ENCODE results near the gene ZBTB39.
"Not testable (repeated sequence)": the region's sequence is repeated elsewhere in the genome, so short reads cannot be mapped to it uniquely, and the experiment has no call there.

Gene ZBTB39, protein sequence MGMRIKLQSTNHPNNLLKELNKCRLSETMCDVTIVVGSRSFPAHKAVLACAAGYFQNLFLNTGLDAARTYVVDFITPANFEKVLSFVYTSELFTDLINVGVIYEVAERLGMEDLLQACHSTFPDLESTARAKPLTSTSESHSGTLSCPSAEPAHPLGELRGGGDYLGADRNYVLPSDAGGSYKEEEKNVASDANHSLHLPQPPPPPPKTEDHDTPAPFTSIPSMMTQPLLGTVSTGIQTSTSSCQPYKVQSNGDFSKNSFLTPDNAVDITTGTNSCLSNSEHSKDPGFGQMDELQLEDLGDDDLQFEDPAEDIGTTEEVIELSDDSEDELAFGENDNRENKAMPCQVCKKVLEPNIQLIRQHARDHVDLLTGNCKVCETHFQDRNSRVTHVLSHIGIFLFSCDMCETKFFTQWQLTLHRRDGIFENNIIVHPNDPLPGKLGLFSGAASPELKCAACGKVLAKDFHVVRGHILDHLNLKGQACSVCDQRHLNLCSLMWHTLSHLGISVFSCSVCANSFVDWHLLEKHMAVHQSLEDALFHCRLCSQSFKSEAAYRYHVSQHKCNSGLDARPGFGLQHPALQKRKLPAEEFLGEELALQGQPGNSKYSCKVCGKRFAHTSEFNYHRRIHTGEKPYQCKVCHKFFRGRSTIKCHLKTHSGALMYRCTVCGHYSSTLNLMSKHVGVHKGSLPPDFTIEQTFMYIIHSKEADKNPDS

DNA sequence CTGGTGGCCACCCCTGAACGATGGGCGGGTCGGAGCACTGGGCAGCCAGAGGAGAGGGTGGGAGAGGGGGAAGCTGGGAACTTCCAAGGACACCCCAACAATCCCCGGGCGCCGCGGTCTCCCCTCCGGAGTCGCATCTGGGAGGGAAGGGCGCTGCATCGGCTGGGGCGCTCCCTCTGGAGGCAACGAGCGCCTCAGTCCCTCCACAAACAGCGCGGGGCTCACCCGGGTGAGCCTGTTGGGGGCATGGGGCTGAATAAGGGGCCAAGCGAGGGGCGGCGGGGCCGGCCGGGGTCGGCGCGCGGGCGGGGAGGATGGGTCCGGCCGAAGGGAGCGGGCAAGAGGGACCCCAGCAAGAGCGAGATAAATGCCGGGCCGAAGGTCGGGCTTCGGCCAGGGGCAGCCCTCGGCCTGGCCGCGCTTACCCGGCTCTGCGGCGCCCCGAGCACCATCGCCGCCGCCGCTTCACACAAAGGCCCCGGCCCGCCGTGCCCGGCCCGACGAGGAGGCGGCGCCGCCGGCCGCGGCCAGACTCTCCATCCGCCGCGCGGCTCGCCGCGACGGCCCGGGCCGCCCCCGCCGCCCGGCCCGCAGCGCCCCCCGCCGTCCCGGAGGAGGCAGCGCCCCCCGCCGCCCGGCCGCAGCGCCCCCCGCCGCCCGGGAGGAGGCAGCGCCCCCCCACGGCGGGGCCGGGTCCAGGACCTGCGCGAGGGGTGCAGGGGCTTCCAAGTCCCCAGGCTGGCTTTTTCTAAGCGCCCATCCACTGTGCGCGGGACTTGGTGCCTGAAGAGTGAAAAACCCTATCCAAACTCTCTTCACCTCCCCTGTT lies at the start of gene ZBTB39:
Gene ZBTB39, minus strand, starts transcription at position 567 of the 829 bp plus-strand sequence. CDS start 1,629 bp downstream, outside the sequence.
- DNase-seq: peak; percentile 70

DNA sequence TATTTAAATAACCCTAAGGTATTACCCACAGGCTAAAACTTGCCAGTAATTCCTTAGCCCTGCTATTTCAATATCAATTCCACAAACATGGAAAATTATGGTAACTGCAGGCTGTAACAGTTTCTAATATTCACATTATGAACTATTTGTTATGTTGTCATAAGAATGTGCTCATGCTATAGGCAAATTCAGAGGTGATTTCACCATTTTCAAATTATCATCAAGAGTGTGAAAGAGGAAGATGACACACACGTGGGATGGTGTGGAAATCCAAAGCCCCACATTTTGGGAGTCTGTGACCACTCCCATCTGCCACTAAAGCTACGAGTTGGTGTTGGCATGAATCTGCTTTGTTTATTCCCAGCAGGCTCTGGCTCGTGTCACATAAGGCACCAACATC lies 49.5 kb upstream of the ZBTB39 start:
- DNase-seq: no peak

DNA sequence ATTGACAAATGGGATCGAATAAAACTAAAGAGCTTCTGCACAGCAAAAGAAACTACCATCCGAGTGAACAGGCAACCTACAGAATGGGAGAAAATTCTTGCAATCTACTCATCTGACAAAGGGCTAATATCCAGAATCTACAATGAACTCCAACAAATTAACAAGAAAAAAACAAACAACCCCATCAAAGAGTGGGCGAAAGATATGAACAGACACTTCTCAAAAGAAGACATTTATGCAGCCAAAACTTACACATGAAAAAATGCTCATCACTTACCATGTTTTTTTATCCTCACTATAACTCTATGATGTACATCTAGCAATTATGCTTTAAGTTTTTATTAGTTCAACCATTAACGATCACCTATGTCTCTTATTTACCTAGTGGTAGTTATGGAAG lies 47.6 kb upstream of the ZBTB39 start:
- not testable (repeated sequence) for DNase-seq

DNA sequence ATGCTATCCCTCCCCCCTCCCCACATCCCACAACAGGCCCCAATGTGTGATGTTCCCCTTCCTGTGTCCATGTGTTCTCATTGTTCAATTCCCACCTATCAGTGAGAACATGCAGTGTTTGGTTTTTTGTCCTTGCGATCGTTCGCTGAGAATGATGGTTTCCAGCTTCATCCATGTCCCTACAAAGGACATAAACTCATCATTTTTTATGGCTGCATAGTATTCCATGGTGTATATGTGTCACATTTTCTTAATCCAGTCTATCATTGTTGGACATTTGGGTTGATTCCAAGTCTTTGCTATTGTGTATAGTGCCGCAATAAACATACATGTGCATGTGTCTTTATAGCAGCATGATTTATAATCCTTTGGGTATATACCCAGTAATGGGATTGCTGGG lies 46.8 kb upstream of the ZBTB39 start:
- not testable (repeated sequence) for DNase-seq

DNA sequence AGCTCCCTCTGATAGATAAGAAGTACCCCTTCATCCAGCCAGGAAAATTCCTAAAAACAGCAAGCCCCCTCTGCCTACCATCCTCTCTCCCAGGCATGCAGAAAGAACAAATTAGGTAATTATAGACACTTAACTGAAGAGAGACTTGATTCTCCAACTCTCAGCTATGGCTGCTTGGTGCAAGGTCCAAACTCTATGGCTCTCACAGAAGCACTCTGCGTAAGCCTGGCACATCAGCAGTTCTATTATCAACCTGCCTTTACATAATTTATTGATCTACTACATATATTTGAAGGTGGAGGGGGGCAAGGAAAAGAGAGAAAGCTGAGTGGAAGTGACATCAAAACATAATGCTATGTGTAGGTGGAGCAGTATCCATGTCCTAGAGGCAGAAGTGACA lies 44.7 kb upstream of the ZBTB39 start:
- DNase-seq: no peak

DNA sequence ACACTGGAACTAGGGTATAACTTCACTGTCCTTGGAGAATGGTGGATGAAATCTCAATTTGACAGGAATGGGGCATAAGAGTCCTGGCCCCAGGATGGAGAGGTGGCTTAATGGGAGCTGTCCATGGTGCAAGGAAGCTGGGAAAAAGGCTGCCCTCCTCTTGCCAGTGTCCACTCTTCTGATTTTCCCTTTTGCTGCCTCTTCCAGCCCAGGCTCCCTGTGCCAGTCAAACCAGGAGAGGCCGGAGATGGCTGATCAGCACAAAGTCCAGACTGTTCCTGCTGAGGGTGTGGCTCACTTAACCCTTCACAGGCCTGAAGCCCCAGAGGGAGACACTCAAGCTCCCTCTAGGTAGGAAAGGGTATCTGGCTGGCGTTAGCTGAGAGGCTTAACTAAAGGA lies 43.5 kb upstream of the ZBTB39 start, which contains the start of gene MYO1A:
Gene MYO1A, minus strand, starts transcription at position 240 of the 400 bp plus-strand sequence. CDS start 1,806 bp downstream, outside the sequence.
- DNase-seq: no peak

DNA sequence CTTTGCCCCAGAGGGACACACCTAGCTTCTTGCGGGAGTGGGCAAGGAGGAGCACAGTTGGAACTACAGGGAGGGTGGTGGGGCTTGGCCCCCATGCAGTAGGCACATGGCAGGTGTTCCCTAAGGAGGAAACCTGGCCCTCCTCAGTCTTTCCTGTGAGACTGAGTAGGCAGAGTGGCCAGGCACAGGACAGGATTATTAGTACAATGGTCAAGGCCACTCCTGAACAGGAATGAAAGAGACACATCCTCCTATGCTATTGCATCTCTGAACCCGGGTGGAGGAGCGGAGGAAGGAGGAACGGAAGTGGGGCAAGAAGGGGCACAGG lies 42.7 kb upstream of the ZBTB39 start:
- DNase-seq: no peak

DNA sequence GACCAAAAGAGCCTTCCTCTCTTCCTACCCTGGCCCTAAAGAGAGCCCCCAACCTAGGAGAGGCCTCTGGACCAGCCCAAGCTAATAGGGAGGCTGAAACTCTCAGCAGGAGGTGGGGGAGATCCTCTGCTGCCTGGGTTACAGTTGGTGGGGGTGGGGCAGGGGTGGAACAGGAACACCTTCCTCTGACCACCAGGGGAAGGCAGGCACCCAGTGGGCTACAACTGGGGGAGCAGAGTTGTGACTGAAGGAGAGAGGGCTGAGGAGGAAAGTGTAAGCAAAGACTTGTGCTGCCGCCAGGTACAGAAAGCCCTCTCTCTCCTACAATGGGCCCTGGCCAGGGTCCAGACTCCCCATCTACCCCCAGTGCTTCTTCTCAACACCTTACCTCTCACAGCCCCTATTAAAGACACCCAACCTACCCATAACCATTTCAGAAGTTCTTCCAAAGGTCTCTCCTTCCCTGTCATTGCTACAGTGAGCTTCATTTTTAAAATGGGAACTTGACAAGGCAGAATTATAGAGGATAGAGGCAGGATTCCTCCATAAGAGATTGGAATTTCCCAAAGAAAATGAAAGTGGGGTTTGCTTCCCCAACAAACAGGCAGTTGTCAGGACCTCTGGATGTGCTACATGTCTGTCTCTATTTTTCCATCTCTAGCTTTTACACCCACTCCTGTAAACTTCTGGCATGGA lies 42.2 kb upstream of the ZBTB39 start:
- DNase-seq: no peak

DNA sequence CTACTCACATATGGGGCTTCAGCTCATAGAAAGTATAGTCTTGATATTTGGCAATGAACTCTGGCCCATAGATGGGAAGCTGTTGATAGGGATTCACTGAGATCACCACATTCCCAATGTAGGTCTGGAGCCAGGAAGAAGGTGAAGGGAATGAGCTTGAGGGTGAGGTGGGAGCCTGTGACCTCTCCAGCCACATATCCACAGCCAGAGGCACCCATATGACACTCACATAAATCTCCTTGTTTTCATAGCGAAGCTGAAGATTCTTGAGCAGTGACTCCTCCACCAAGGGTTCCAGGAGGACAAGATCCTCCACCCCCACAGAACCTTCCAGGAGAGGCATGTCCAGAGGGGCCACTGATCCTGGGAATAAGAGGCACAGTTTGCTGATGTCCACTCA lies 41.6 kb upstream of the ZBTB39 start:
- DNase-seq: no peak

DNA sequence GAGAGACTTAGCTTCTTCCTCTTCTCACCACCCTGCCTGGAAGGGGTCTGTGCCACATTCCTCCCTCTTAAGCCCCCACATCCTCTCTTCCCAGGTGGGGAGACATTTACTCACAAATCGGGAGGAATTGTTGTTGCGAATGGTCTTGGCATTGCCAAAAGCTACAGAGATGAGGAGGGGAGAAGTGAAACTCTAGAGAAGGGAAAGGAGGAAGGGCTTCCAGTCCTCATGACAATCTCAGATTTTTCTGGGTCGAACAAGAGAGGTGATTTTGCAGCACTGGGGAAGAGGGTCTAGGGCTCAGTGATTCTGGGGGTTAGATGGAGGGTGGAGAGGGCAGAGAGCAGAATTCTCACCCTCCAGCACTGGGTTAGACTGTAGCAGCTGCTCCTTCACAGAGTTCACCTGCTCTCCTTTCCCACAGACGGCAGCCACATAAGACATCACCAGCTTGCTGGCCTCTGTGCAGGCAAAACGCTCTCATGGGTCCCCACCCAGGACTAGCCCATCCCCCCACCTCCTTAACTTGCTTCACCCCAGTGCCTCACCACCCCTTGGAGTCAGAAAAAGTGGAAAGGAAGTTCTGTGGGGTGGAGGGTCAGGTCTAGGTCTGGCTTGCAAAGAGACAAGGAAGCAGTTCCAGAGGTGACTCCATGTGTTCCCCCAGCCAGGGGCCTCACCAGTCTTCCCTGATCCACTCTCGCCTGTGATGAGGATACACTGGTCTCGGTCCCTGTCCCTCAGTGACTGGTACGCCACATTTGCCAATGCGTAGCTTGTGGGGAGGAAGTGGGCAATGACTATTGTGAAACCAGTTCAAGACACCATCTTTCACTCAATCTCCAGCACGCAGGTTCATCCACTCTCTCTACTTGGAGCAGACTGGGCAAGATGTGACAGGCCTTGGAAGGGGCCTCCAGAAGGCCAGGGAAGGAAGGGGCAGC lies 40.9 kb upstream of the ZBTB39 start:
- DNase-seq: peak; percentile 18

DNA sequence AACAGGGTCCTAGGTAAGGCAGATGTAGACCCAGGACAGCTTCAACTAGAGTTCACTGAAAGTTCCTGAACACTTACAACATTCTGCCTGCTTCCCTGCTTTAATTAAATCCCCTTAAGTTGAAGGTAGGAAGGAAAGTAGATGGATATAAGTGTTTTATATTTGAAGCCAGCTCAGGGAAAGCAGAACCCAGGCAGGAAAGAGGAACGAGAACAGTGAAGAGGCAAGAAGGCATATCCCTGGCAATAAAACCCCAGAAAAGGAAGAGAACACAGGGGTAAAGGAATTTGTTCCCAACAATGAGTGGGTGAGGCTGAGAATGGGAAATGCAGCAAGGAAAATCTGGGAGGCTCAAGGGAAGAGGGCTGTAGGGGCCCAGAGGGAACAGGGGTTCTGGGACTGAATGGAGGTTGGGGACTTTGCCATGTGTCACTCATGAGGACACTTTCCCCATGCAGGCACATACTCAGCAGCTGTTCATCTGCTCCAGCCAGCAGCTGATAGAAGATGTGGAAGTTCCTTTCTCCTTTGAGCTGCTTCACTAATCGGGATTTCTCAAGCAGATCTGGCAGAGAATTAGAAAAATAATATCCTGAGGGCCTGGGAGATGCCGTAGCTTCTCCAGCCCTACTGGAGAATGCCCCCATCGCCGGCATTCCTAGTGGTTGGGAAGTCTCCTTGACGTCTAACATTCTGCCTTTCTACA lies 39.9 kb upstream of the ZBTB39 start:
- DNase-seq: no peak

DNA sequence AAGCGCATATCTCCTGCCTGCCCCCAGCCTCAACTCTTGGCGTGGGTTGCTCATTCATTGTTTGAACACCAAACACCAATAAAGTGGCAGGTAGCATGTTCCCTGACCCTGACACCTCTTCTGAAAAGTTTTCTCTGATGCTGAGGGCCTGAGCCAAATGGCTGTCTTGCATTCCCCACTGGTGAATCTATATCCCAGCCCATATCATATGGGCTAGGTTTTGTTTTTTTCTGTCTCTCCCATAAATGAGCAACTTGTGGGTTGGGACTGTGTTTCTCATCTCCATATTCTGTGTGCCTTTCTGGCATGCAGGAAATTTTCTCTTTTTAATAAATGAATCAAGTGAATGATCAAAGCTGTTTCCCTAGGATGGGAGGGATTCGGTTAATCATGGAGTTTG lies 38.5 kb upstream of the ZBTB39 start:
- DNase-seq: no peak

DNA sequence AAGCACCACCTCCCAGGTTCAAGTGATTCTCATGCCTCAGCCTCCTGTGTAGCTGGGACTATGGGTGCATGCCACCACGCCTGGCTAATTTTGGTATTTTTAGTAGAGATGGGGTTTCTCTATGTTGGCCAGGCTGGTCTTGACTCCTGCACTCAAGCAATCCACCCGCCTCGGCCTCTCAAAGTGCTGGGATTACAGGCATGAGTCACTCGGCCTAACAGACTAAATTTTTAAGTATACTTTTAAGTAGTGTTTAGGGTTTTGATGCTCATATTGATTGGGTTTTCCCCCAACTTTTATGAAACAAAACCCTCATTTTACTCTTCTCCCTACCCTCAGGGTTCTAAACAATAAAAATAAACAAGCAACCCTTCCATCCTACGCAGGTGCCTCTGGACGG lies 38.1 kb upstream of the ZBTB39 start:
- DNase-seq: no peak

DNA sequence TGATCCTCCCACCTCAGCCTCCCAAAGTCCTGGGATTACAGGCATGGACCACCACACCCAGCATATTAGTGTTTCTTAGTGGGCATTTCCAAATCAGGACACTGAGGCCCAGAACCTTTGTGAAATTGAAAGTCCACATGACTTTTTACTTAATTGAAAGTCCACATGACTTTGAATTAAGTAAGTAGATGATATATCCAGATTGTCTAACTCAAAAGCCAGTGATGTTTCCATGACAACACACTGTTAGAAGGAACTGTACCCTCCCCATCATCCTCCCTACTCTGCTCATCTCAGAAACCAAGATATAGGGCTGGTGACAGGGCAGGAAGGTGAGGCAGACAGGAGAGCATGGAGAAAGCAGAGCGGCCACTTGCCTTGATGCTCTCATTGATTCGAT lies 36.3 kb upstream of the ZBTB39 start:
- no peak for DNase-seq

DNA sequence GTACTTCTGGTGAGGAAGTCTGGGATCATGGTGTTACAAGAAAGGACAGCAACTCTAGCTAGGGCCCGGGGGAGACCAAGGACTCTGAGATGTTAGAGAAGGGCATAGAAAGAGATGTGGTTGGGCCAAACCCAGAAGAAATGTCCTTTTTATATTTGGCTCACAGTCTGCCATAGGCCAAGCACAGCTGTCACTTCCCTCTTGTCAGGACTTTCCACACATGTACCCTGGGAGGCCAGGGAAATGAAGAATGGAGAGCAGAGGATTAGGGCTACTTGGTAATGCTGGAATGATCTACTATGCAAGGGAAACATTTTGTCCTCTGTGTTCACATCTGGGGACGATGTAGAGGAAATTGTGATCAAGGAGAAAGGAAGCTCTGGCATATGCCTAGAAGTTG lies 34.4 kb upstream of the ZBTB39 start:
- DNase-seq: no peak

DNA sequence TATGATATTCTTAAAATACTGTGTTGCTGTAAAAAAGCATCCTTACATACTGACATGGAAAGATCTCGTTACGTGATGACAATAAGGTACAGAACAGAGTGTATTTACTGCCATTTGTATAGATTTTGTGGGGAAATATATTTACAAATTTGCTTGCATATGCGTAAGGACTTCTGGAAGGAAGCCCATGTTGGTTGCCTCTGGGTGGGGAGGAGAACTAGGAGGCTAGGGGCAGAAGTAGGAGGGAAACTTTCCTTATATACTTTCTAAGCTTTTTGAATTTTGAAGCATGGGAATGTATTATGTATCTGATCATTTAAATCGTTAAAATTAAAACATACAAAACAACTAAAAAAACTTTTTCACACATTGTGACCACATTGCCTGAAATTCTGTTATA lies 33.9 kb upstream of the ZBTB39 start:
- no peak for DNase-seq

DNA sequence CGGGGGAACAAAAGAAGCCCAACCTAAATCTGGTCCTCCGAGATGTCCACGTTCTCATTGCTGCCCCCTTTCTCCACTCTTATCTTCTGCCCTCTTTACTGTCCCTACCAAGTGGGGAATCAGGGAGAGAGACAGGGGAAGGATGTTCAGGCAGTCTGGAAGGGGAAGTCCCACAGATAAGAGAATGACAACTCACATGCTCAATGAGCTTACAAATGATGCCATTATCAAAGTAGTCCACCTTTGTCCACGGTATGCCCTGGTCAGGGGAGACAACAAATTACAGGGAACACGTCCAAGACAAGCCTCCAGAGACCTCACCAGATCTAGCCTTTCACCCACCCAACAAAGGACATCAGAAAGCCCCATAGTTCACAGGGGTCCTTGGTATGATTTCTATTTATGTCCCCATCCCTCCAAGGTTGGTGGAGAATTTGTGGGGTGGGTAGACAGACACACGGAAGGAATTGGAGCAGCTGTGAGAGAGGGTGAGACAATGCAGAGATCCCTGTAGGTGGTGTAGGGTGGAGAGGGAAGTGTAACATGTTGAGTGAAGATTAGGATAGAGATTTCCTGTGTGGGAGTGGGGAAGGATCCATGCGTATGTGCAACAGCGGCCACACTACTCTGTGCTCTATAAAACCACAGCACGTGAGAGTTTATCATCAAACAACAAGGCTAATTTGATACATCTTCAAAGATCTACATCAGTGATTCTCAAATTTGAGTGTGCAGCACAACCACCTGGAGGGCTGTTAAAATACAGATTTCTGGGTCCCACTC lies 32.9 kb upstream of the ZBTB39 start:
- DNase-seq: no peak

DNA sequence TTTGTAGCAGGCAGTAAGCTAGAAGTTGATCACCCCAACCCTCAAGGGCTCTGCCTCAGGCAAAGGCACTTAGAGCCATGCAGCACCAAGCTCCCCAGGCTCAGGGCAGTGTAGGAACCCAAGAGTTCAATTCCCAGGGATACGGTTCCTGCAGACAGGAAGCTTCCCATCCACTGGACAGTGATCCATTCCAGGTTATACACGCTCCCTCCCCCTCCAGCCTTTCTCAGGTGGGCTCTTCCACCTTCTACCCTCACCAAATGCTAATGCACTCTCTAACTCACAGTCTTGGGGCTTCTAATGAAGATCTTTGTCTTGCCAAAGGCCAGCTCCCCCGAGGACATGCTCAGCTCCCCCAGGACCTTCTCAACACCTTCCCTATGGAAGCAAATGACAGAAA lies 30.9 kb upstream of the ZBTB39 start:
- DNase-seq: no peak

DNA sequence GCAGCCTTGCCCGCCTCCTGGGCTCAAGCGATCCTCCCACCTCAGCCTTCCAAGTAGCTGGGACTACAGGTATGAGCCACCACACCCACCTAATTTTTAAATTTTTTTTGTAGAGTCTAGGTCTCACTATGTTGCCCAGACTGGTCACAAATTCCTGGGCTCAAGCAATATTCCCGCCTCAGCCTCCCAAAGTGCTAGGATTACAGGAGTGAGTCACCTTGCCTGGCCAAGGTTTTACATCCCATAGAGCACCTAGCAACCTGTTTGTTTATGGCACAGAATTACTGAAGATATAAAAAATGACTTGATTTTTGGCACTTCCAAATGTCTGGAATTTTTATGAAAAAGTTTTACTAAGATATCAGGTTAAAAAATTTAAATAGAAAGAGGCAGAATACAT lies 27.1 kb upstream of the ZBTB39 start:
- no peak for DNase-seq

DNA sequence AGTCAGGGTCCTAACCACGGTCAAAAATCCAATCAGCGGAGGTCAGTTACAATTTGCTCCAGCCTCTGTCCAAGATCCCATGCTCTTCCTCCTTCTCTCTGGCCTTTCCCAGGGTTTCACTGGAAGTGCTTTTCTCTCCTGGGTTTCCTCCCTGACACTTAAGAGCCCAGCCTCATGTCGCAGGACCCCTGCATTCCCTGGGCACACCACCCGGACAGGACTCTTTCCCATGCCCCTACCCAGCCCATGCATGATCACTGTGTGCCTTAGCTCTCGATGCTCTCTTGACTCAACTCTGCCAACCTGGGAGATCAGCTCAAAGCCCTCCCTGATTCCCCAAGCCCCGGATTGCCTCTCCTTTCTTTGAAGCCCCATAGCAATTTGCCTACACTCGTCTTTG lies 25.4 kb upstream of the ZBTB39 start:
- DNase-seq: no peak

Measured in activated naive CD4-positive, alpha-beta T cell treated with anti-CD3 and anti-CD28 coated beads, Interleukin-2, amount 50 U/mL, for 16 hours (primary cell).